HepG2 (cell line): ENCODE data around the gene ATF6. TPM values are rescaled to one million over a fixed set of nuclear protein-coding genes. Genes with fewer than 3 reads are reported as not detected.

Source experiments
- ATAC-seq: fragments of 200-7000 bp; cut with Tn5 transposase; 3 replicates; pipeline ENCODE4 v1.9.1; 2020; ENCODE audit warnings: mild to moderate bottlenecking, moderate library complexity
- BruUV-seq: library from RNA; stranded (reverse); fragments of 400-500 nt; replicated peaks from 2 replicates; lab custom pipeline; 2021; lab: Mats Ljungman, UMichigan
- CTCF ChIA-PET: fragments of 300-600 bp; formaldehyde crosslinking; extraction: SDS; loops from one replicate; lab custom pipeline; 2021; ENCODE audit warnings: low total read pairs, inconsistent platforms, low intra/inter-chr PET ratio; lab: Yijun Ruan, JAX
- POLR2A ChIA-PET: fragments of 350-600 bp; sonication (Branson Sonifier 250); formaldehyde crosslinking; loops from one replicate; lab custom pipeline; 2020; ENCODE audit warnings: antibody characterized with exemption, inconsistent platforms; lab: Yijun Ruan, JAX
- DNase-seq: peaks from one replicate; pipeline ENCODE4 v3.0.0-alpha.2; 2015; ENCODE audit warnings: low spot score
- FAIRE-seq: peaks from 3 replicates; lab custom pipeline; 2011; peaks lifted over from hg19 to GRCh38; lab: Jason Lieb, UNC
- H2AFZ ChIP-seq: one replicate; pipeline ENCODE4 v1.6.1; 2011; ENCODE audit warnings: low read length, inconsistent platforms
- H3K27ac ChIP-seq: fragments of 300-600 bp; 3 replicates; pipeline ENCODE4 v1.8.0; 2011; ENCODE audit warnings: mixed run types, mild to moderate bottlenecking, mixed read lengths, low read length, inconsistent platforms; ENCODE audit not compliant: insufficient read depth; ENCODE audit errors: extremely low read length
- H3K27me3 ChIP-seq, 2 experiments: fragments of 200-600 bp in 1 of 2; 2 replicates in 1 of 2; 3 replicates in 1 of 2; pipeline versions ENCODE4 v1.6.0 to v1.8.0; 2011; ENCODE audit warnings: low read length in 2 of 2, mild to moderate bottlenecking in 2 of 2, moderate library complexity in 2 of 2, inconsistent platforms in 1 of 2; ENCODE audit not compliant: insufficient read depth in 2 of 2, control insufficient read depth in 1 of 2
- H3K36me3 ChIP-seq, 2 experiments: fragments of 200-600 bp in 1 of 2; replicated peaks in 1 of 2; 2 replicates in 1 of 2; 3 replicates in 1 of 2; pipeline versions ENCODE4 v1.5.1 to v1.8.0; 2011; ENCODE audit warnings: low read length in 2 of 2, inconsistent platforms in 1 of 2; ENCODE audit not compliant: insufficient read depth in 2 of 2, control insufficient read depth in 1 of 2
- H3K4me1 ChIP-seq: 2 replicates; pipeline ENCODE4 v1.5.1; 2012; ENCODE audit warnings: low read length, inconsistent platforms; ENCODE audit not compliant: insufficient read depth
- H3K4me2 ChIP-seq: 2 replicates; pipeline ENCODE4 v1.6.0; 2011; ENCODE audit warnings: low read depth, low read length, inconsistent platforms
- H3K4me3 ChIP-seq, 3 experiments: fragments of 200-600 bp in 1 of 3; sonication (generic), shearing (Covaris generic) in 1 of 3; replicated peaks in 1 of 3; 2 replicates each; pipeline ENCODE4 v1.5.1; 2011 to 2016; ENCODE audit warnings: low read length in 3 of 3, inconsistent platforms in 2 of 3, low read depth in 2 of 3, mild to moderate bottlenecking in 2 of 3, control low read depth in 1 of 3, mixed read lengths in 1 of 3; ENCODE audit not compliant: insufficient read depth in 1 of 3
- H3K79me2 ChIP-seq: one replicate; pipeline ENCODE4 v1.6.1; 2011; ENCODE audit warnings: low read length, inconsistent platforms; ENCODE audit not compliant: insufficient read depth
- H3K9ac ChIP-seq: 2 replicates; pipeline ENCODE4 v1.6.0; 2011; ENCODE audit warnings: mild to moderate bottlenecking, low read depth, low read length, inconsistent platforms; ENCODE audit not compliant: insufficient read depth
- H3K9me3 ChIP-seq: 2 replicates; pipeline ENCODE4 v1.5.1; 2012; ENCODE audit warnings: mild to moderate bottlenecking, low read length
- H4K20me1 ChIP-seq: 2 replicates; pipeline ENCODE4 v1.6.0; 2011; ENCODE audit warnings: inconsistent platforms, mild to moderate bottlenecking, low read length, moderate library complexity; ENCODE audit not compliant: insufficient read depth
- PBX2 ChIP-seq: IDR thresholded peaks from 2 replicates; pipeline ENCODE4 v1.6.1; 2016; ENCODE audit warnings: control low read depth
- ZFX ChIP-seq: sonication (generic); formaldehyde crosslinking; IDR thresholded peaks from 2 replicates; pipeline ENCODE4 v1.4.0; 2020; ENCODE audit warnings: mild to moderate bottlenecking, low read depth, missing genetic modification reagents, moderate library complexity
- ZNF776 ChIP-seq: sonication (generic); formaldehyde crosslinking; IDR thresholded peaks from 2 replicates; pipeline ENCODE4 v1.4.0; 2020; ENCODE audit warnings: mild to moderate bottlenecking, missing genetic modification reagents
- ZNF891 ChIP-seq: sonication (generic); formaldehyde crosslinking; IDR thresholded peaks from 2 replicates; pipeline ENCODE4 v1.5.0; 2020; ENCODE audit warnings: mild to moderate bottlenecking, missing genetic modification reagents
- WGBS: methylation state at CpG from one replicate; pipeline ENCODE4 v1.1.6; 2017; ENCODE audit warnings: low lambda C conversion rate; 5-methylcytosine and 5-hydroxymethylcytosine counted together
- in situ Hi-C: cut with HindIII; loops from 2 replicates; pipeline ENCODE4 v1.10.0; 2017; ENCODE audit warnings: low pct_unique_long_range_greater_than_20kb; ENCODE audit not compliant: extremely low pct_ligation_motif_present
- intact Hi-C: fragments of 100-400 bp; cut with micrococcal nuclease; formaldehyde crosslinking; loops from one replicate; pipeline ENCODE4 v1.10.0; 2022; ENCODE audit not compliant: unreplicated experiment
- polyA plus RNA-seq, 8 experiments: library from polyadenylated mRNA; depleted of rRNA in 3 of 8; stranded (reverse) in 7 of 8; unstranded in 1 of 8; fragments of >200 nt; fragmentation: Illumina TruSeq in 4 of 8; extraction: Trizol in 4 of 8; gene quantifications; 2 replicates each; pipeline versions ENCODE4 v1.2.1 to v1.2.3, GENCODE V29; 2011 to 2016; ENCODE audit warnings: low read depth in 4 of 8, missing spikeins in 1 of 8, mixed read lengths in 1 of 8; ENCODE audit not compliant: insufficient read depth in 1 of 8
- total RNA-seq, 5 experiments: library from RNA; depleted of rRNA; stranded (reverse); fragments of >200 nt; fragmentation: Illumina TruSeq; extraction: Trizol; gene quantifications; 2 replicates each; pipeline ENCODE4 v1.2.3, GENCODE V29; 2016; ENCODE audit warnings: low read depth in 1 of 5
- TF ChIP-seq, protein P1 (sequence below): sonication (generic); formaldehyde crosslinking; IDR thresholded peaks from 2 replicates; pipeline ENCODE4 v1.4.0; 2020; ENCODE audit warnings: mild to moderate bottlenecking, missing genetic modification reagents

The ATF6 gene
- total and polyA plus RNA-seq, 2 of the 13 experiments (the other 11 are each of a cell fraction or from before 2014, with no cell fraction given) = 13.2 to 14.5 TPM

GRCh38 chr1:161773791-161774190, 7.7 kb downstream of the ATF6 start:
- POLR2A ChIA-PET = no interaction called here
- H4K20me1 ChIP-seq = no peaks in the 10 kb centered on the region; the same call in 1 of the 2 replicates
- in situ Hi-C loops = no loop called here
- CTCF ChIA-PET = no interaction called here
- intact Hi-C loops = no loop called here
- H3K79me2 ChIP-seq = peaks cover 41% of the 10 kb centered on the region
- no peak for DNase-seq
- H3K27me3 ChIP-seq = no peaks in the 10 kb centered on the region
- no peak overlapping the region for H3K4me3 ChIP-seq
- no peaks in the 10 kb centered on the region for H3K4me1 ChIP-seq
- H3K27ac ChIP-seq = no peak overlapping the region
- no peaks in the 10 kb centered on the region for H3K9me3 ChIP-seq
- no peaks in the 10 kb centered on the region for H3K36me3 ChIP-seq
- no peak overlapping the region for H3K4me2 ChIP-seq
- no peak overlapping the region for H2AFZ ChIP-seq
- no TSS peak for BruUV-seq
- no peak for FAIRE-seq
- ATAC-seq = no peak
- no peak overlapping the region for H3K9ac ChIP-seq
- WGBS = 92% methylated on average over 4 of the region's 4 CpGs
- TF ChIP-seq ZNF891 (CRISPR knock-in tag) (no peak), ZNF776 (CRISPR knock-in tag) (no peak), PBX2 (CRISPR knock-in tag) (no peak), ZFX (CRISPR knock-in tag) (no peak)
- TF ChIP-seq, protein P1, sequence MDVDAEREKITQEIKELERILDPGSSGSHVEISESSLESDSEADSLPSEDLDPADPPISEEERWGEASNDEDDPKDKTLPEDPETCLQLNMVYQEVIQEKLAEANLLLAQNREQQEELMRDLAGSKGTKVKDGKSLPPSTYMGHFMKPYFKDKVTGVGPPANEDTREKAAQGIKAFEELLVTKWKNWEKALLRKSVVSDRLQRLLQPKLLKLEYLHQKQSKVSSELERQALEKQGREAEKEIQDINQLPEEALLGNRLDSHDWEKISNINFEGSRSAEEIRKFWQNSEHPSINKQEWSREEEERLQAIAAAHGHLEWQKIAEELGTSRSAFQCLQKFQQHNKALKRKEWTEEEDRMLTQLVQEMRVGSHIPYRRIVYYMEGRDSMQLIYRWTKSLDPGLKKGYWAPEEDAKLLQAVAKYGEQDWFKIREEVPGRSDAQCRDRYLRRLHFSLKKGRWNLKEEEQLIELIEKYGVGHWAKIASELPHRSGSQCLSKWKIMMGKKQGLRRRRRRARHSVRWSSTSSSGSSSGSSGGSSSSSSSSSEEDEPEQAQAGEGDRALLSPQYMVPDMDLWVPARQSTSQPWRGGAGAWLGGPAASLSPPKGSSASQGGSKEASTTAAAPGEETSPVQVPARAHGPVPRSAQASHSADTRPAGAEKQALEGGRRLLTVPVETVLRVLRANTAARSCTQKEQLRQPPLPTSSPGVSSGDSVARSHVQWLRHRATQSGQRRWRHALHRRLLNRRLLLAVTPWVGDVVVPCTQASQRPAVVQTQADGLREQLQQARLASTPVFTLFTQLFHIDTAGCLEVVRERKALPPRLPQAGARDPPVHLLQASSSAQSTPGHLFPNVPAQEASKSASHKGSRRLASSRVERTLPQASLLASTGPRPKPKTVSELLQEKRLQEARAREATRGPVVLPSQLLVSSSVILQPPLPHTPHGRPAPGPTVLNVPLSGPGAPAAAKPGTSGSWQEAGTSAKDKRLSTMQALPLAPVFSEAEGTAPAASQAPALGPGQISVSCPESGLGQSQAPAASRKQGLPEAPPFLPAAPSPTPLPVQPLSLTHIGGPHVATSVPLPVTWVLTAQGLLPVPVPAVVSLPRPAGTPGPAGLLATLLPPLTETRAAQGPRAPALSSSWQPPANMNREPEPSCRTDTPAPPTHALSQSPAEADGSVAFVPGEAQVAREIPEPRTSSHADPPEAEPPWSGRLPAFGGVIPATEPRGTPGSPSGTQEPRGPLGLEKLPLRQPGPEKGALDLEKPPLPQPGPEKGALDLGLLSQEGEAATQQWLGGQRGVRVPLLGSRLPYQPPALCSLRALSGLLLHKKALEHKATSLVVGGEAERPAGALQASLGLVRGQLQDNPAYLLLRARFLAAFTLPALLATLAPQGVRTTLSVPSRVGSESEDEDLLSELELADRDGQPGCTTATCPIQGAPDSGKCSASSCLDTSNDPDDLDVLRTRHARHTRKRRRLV = no peak
